Measurements from ENCODE around the gene CEP112. TPM values are rescaled to one million over a fixed set of nuclear protein-coding genes. Genes with fewer than 3 reads are reported as not detected.
A peak's percentile ranks its signal among the peaks of the same experiment; 100 is the strongest.

CEP112 gene
- total and polyA plus RNA-seq, 10 of the 15 experiments (the other 5 are each of a cell fraction or from before 2014, with no cell fraction given): 0.11 to 3.8 (median 0.32) TPM; not detected in 1

DNA sequence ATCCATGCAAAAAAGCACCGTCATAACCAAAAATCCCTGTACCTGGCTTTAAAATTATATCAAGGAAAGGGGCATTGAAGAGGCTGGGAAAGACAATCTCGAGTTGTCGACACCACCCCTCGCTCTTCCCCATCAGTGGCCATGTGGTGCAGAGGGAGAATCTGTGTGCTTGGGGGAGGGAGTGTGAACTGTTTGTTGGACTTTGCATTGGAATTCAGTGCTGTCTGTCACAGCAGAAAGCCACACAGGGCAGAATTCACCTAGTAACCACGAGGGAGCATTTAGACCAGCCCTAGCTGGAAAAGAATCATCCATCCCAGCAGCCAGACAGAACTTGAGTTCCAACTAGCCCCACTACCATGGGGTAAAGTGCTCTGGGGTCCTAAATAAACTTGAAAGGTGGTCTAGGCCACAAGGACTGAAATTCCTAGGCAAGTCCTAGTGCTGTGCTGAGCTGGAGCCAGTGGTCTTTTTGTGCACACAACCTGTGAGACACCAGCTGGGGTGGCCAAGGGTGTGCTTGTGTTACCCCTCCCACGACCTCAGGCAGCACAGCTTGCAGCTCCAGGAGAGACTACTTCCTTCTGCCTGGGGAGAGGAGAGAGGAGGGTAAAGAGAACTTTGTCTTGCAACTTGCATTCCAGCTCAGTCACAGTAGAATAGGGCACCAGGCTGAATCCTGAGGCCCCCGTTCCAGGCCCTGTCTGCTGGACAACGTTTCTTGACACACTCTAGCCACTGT is 11.5 kb upstream of the CEP112 start (continued):
- TF ChIP-seq, protein P1, sequence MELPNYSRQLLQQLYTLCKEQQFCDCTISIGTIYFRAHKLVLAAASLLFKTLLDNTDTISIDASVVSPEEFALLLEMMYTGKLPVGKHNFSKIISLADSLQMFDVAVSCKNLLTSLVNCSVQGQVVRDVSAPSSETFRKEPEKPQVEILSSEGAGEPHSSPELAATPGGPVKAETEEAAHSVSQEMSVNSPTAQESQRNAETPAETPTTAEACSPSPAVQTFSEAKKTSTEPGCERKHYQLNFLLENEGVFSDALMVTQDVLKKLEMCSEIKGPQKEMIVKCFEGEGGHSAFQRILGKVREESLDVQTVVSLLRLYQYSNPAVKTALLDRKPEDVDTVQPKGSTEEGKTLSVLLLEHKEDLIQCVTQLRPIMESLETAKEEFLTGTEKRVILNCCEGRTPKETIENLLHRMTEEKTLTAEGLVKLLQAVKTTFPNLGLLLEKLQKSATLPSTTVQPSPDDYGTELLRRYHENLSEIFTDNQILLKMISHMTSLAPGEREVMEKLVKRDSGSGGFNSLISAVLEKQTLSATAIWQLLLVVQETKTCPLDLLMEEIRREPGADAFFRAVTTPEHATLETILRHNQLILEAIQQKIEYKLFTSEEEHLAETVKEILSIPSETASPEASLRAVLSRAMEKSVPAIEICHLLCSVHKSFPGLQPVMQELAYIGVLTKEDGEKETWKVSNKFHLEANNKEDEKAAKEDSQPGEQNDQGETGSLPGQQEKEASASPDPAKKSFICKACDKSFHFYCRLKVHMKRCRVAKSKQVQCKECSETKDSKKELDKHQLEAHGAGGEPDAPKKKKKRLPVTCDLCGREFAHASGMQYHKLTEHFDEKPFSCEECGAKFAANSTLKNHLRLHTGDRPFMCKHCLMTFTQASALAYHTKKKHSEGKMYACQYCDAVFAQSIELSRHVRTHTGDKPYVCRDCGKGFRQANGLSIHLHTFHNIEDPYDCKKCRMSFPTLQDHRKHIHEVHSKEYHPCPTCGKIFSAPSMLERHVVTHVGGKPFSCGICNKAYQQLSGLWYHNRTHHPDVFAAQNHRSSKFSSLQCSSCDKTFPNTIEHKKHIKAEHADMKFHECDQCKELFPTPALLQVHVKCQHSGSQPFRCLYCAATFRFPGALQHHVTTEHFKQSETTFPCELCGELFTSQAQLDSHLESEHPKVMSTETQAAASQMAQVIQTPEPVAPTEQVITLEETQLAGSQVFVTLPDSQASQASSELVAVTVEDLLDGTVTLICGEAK (IDR thresholded peaks at IDR 0.05; ENCODE audit: borderline replicate concordance): no peak
- no peak for TF ChIP-seq ZBED1 (IDR thresholded peaks at IDR 0.05; ENCODE audit: borderline replicate concordance)

DNA sequence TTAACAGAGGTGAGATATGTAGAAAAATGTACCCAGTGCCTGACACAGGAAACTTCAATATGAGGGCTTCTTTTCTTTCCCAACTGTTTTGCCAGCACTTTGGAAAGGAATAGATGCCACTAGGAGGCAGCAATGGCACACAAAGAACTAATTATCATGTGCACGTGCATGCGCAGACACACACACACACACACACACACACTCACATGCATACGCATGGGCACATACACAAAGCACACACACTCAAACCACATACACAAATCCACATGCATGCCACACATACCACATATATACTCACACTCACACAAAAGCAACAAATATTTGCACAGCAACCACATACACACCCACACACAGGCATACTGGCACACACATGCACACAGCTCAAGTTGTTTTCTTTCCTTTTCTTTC is 8.8 kb upstream of the CEP112 start:
- FAIRE-seq (no peak), ATAC-seq (peak; percentile 63), DNase-seq (ENCODE audit: low read depth, low spot score) (no peak)
- Histone ChIP-seq H4K20me1 (ENCODE audit: control insufficient read depth, insufficient read depth) (no peaks in the 10 kb centered on the region), H3K4me3 (no peak overlapping the region), H3K4me2 (ENCODE audit: control insufficient read depth, insufficient read depth) (no peak overlapping the region), H3K27me3 (replicated peaks in 1 of 2; ENCODE audit: control insufficient read depth in 2 of 2, insufficient read depth in 2 of 2, low read length in 1 of 2) (no peaks in the 10 kb centered on the region), H3K9me3 (replicated peaks; ENCODE audit: control insufficient read depth, insufficient read depth, low read length) (no peaks in the 10 kb centered on the region), H3K9ac (ENCODE audit: control insufficient read depth, insufficient read depth, low read length) (no peak overlapping the region), H3K36me3 (ENCODE audit: control insufficient read depth in 2 of 2, insufficient read depth in 2 of 2, low read length in 1 of 2) (no peaks in the 10 kb centered on the region), H3K79me2 (ENCODE audit: control insufficient read depth, insufficient read depth, low read length) (no peaks in the 10 kb centered on the region), H2AFZ (ENCODE audit: control insufficient read depth, low read depth, low read length) (no peak overlapping the region), H3K4me1 (ENCODE audit: control insufficient read depth, insufficient read depth, low read length) (no peaks in the 10 kb centered on the region), H3K27ac (ENCODE audit: control insufficient read depth, insufficient read depth) (no peak overlapping the region)
- BruUV-seq (replicated peaks): no TSS peak
- ChIA-PET CTCF (interaction anchor here (0.6 to 2.3 kb wide), 8 partner anchors 8 to 969 kb away, joined by 3 to 6 read pairs (median 3); no protein-coding TSS in a partner anchor), SMC1A (ENCODE audit: uncharacterized antibody, unreplicated experiment) (interaction anchor here (0.9 kb wide), 1 partner anchor 55 kb away, joined by 3 read pairs; no protein-coding TSS in a partner anchor), POLR2A (no interaction called here), RAD21 (ENCODE audit: unreplicated experiment) (interaction anchor here (1.5 kb wide), 1 partner anchor 473 kb away, joined by 4 read pairs; no protein-coding TSS in a partner anchor)
- WGBS (ENCODE audit: insufficient coverage, insufficient replicate concordance, low lambda C conversion rate, missing lambda C conversion rate): 17% methylated on average over 3 of the region's 3 CpGs
- intact Hi-C loops (cut with micrococcal nuclease; ENCODE audit: unreplicated experiment): loop anchor here (2.0 to 5.0 kb wide), 3 partner anchors 424 to 707 kb away; no protein-coding TSS in a partner anchor
- in situ Hi-C loops (cut with MboI): no loop called here
- TF ChIP-seq NBN (IDR thresholded peaks at IDR 0.05) (peak; percentile 49; the same call in 1 of the 2 replicates), NRF1 (conservative IDR thresholded peaks at IDR 0.05; ENCODE audit: low read depth, low read length) (no peak), EGR1 (IDR thresholded peaks at IDR 0.05; ENCODE audit: borderline replicate concordance in 1 of 2, low read depth in 2 of 2, low read length in 2 of 2) (no peak), CREB1 (IDR thresholded peaks at IDR 0.05; ENCODE audit: low read depth) (no peak)
- TF ChIP-seq, protein P2, sequence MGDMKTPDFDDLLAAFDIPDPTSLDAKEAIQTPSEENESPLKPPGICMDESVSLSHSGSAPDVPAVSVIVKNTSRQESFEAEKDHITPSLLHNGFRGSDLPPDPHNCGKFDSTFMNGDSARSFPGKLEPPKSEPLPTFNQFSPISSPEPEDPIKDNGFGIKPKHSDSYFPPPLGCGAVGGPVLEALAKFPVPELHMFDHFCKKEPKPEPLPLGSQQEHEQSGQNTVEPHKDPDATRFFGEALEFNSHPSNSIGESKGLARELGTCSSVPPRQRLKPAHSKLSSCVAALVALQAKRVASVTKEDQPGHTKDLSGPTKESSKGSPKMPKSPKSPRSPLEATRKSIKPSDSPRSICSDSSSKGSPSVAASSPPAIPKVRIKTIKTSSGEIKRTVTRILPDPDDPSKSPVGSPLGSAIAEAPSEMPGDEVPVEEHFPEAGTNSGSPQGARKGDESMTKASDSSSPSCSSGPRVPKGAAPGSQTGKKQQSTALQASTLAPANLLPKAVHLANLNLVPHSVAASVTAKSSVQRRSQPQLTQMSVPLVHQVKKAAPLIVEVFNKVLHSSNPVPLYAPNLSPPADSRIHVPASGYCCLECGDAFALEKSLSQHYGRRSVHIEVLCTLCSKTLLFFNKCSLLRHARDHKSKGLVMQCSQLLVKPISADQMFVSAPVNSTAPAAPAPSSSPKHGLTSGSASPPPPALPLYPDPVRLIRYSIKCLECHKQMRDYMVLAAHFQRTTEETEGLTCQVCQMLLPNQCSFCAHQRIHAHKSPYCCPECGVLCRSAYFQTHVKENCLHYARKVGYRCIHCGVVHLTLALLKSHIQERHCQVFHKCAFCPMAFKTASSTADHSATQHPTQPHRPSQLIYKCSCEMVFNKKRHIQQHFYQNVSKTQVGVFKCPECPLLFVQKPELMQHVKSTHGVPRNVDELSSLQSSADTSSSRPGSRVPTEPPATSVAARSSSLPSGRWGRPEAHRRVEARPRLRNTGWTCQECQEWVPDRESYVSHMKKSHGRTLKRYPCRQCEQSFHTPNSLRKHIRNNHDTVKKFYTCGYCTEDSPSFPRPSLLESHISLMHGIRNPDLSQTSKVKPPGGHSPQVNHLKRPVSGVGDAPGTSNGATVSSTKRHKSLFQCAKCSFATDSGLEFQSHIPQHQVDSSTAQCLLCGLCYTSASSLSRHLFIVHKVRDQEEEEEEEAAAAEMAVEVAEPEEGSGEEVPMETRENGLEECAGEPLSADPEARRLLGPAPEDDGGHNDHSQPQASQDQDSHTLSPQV (IDR thresholded peaks at IDR 0.05): no peak
- TF ChIP-seq, protein P3, sequence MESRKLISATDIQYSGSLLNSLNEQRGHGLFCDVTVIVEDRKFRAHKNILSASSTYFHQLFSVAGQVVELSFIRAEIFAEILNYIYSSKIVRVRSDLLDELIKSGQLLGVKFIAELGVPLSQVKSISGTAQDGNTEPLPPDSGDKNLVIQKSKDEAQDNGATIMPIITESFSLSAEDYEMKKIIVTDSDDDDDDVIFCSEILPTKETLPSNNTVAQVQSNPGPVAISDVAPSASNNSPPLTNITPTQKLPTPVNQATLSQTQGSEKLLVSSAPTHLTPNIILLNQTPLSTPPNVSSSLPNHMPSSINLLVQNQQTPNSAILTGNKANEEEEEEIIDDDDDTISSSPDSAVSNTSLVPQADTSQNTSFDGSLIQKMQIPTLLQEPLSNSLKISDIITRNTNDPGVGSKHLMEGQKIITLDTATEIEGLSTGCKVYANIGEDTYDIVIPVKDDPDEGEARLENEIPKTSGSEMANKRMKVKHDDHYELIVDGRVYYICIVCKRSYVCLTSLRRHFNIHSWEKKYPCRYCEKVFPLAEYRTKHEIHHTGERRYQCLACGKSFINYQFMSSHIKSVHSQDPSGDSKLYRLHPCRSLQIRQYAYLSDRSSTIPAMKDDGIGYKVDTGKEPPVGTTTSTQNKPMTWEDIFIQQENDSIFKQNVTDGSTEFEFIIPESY (IDR thresholded peaks at IDR 0.05): no peak

All from GM12878 (cell line).